H1 (cell line): Measurements from ENCODE around the gene ETV7. TPM values are rescaled to one million over a fixed set of nuclear protein-coding genes. Genes with fewer than 3 reads are reported as not detected.

ENCODE experiments used
- CTCF ChIA-PET: fragments of 300-600 bp; sonication (Branson Sonifier 250); formaldehyde crosslinking; loops from one replicate; lab custom pipeline; 2021; ENCODE audit not compliant: partially characterized antibody; lab: Charles Lee
- POLR2A ChIA-PET: fragments of 300-600 bp; sonication (Branson Sonifier 250); formaldehyde crosslinking; loops from one replicate; lab custom pipeline; 2021; ENCODE audit warnings: inconsistent platforms; ENCODE audit not compliant: partially characterized antibody; lab: Charles Lee
- DNase-seq, 2 experiments: peaks; one replicate each; pipeline versions ENCODE4 v3.0.0 to v3.0.0-alpha.2; 2010 to 2022; ENCODE audit warnings: low spot score in 2 of 2, low read depth in 1 of 2, mixed read lengths in 1 of 2
- FAIRE-seq: peaks from 2 replicates; lab custom pipeline; 2011; peaks lifted over from hg19 to GRCh38; lab: Jason Lieb, UNC
- H2AFZ ChIP-seq: 2 replicates; pipeline ENCODE4 v1.8.1; 2012; ENCODE audit warnings: low read length, inconsistent platforms
- H2AK5ac ChIP-seq: 2 replicates; pipeline ENCODE4 v1.6.1; 2013; ENCODE audit warnings: low read depth, low read length
- H2BK120ac ChIP-seq: replicated peaks from 2 replicates; pipeline ENCODE3; 2013; ENCODE audit warnings: low read depth, low read length, inconsistent platforms
- H2BK12ac ChIP-seq: 2 replicates; pipeline ENCODE4 v1.6.1; 2013; ENCODE audit warnings: low read depth, low read length
- H2BK15ac ChIP-seq: 2 replicates; pipeline ENCODE4 v1.6.1; 2013; ENCODE audit warnings: low read length
- H2BK20ac ChIP-seq: 2 replicates; pipeline ENCODE4 v1.6.1; 2013; ENCODE audit warnings: low read length
- H2BK5ac ChIP-seq: 2 replicates; pipeline ENCODE4 v1.6.1; 2013; ENCODE audit warnings: low read depth, low read length
- H3K14ac ChIP-seq: 2 replicates; pipeline ENCODE4 v1.6.1; 2013; ENCODE audit warnings: inconsistent platforms; ENCODE audit not compliant: insufficient read length
- H3K18ac ChIP-seq: 2 replicates; pipeline ENCODE4 v1.6.1; 2013; ENCODE audit warnings: low read length; ENCODE audit errors: extremely low read depth
- H3K23ac ChIP-seq: 2 replicates; pipeline ENCODE4 v1.6.1; 2013; ENCODE audit warnings: inconsistent platforms; ENCODE audit not compliant: insufficient read length
- H3K23me2 ChIP-seq: 2 replicates; pipeline ENCODE4 v1.6.1; 2013; ENCODE audit warnings: low read depth, low read length
- H3K27ac ChIP-seq: 2 replicates; pipeline ENCODE4 v1.6.1; 2011; ENCODE audit warnings: low read depth, low read length, inconsistent platforms
- H3K27me3 ChIP-seq, 4 experiments: replicated peaks in 1 of 4; 1 replicate in 1 of 4; 2 replicates in 3 of 4; pipeline versions ENCODE4 v1.6.1 to v1.8.1; 2011 to 2013; ENCODE audit warnings: low read length in 3 of 4, mild to moderate bottlenecking in 3 of 4, inconsistent platforms in 2 of 4, mixed read lengths in 2 of 4, moderate library complexity in 1 of 4; ENCODE audit not compliant: control insufficient read depth in 3 of 4, insufficient read depth in 3 of 4; ENCODE audit errors: extremely low read depth in 1 of 4
- H3K36me3 ChIP-seq, 4 experiments: 2 replicates each; pipeline versions ENCODE4 v1.6.1 to v1.8.1; 2011 to 2013; ENCODE audit warnings: mild to moderate bottlenecking in 4 of 4, low read length in 3 of 4, moderate library complexity in 2 of 4, control low read depth in 1 of 4, inconsistent platforms in 1 of 4; ENCODE audit not compliant: insufficient read depth in 4 of 4, control insufficient read depth in 2 of 4
- H3K4ac ChIP-seq: replicated peaks from 2 replicates; pipeline ENCODE3; 2013; ENCODE audit warnings: low read length, low read depth, mixed read lengths, inconsistent platforms; ENCODE audit not compliant: insufficient read length
- H3K4me1 ChIP-seq, 4 experiments: replicated peaks in 1 of 4; 1 replicate in 1 of 4; 2 replicates in 3 of 4; pipeline versions ENCODE4 v1.6.1 to v1.8.1; 2011 to 2013; ENCODE audit warnings: low read length in 3 of 4, inconsistent platforms in 2 of 4, mixed read lengths in 1 of 4; ENCODE audit not compliant: insufficient read depth in 4 of 4, control insufficient read depth in 3 of 4
- H3K4me2 ChIP-seq, 2 experiments: 2 replicates each; pipeline versions ENCODE4 v1.6.1 to v1.8.1; 2011 to 2013; ENCODE audit warnings: low read depth in 2 of 2, low read length in 2 of 2, control low read depth in 1 of 2, inconsistent platforms in 1 of 2, mild to moderate bottlenecking in 1 of 2; ENCODE audit not compliant: insufficient read depth in 1 of 2
- H3K4me3 ChIP-seq, 4 experiments: fragments of 200-600, 300-600 bp in 1 of 4; sonication (generic), shearing (Covaris generic), sonication (Bioruptor Twin) in 1 of 4; 2 replicates each; pipeline versions ENCODE4 v1.5.1 to v1.8.1; 2011 to 2016; ENCODE audit warnings: low read length in 4 of 4, low read depth in 3 of 4, control low read depth in 2 of 4, inconsistent platforms in 2 of 4, mild to moderate bottlenecking in 2 of 4, mixed read lengths in 1 of 4, moderate library complexity in 1 of 4; ENCODE audit not compliant: insufficient read depth in 2 of 4; ENCODE audit errors: extremely low read depth in 1 of 4
- H3K56ac ChIP-seq: replicated peaks from 2 replicates; pipeline ENCODE3; 2013; ENCODE audit warnings: low read depth, mild to moderate bottlenecking, mixed read lengths, low read length, inconsistent platforms; ENCODE audit not compliant: insufficient read length
- H3K79me1 ChIP-seq: 2 replicates; pipeline ENCODE4 v1.6.1; 2013; ENCODE audit warnings: low read depth, low read length, control low read depth
- H3K79me2 ChIP-seq, 2 experiments: 2 replicates each; pipeline versions ENCODE4 v1.6.1 to v1.8.1; 2012 to 2013; ENCODE audit warnings: low read length in 2 of 2, mild to moderate bottlenecking in 2 of 2, inconsistent platforms in 1 of 2; ENCODE audit not compliant: insufficient read depth in 2 of 2, control insufficient read depth in 1 of 2
- H3K9ac ChIP-seq, 4 experiments: replicated peaks in 1 of 4; 1 replicate in 1 of 4; 2 replicates in 3 of 4; pipeline versions ENCODE4 v1.6.1 to v1.8.1; 2011 to 2013; ENCODE audit warnings: low read depth in 3 of 4, low read length in 3 of 4, control low read depth in 2 of 4, mild to moderate bottlenecking in 2 of 4, moderate library complexity in 2 of 4, inconsistent platforms in 1 of 4; ENCODE audit errors: extremely low read depth in 1 of 4
- H3K9me3 ChIP-seq, 2 experiments: 2 replicates each; pipeline versions ENCODE4 v1.6.1 to v1.8.1; 2012 to 2013; ENCODE audit warnings: mild to moderate bottlenecking in 2 of 2, moderate library complexity in 2 of 2, control low read depth in 1 of 2, inconsistent platforms in 1 of 2, low read depth in 1 of 2, low read length in 1 of 2, mixed read lengths in 1 of 2; ENCODE audit not compliant: insufficient read depth in 2 of 2
- H4K20me1 ChIP-seq, 2 experiments: replicated peaks in 1 of 2; 2 replicates each; pipeline versions ENCODE3 to v1.8.1; 2011 to 2013; ENCODE audit warnings: inconsistent platforms in 2 of 2, low read length in 2 of 2, mild to moderate bottlenecking in 1 of 2; ENCODE audit not compliant: insufficient read depth in 2 of 2, control insufficient read depth in 1 of 2
- H4K5ac ChIP-seq: 2 replicates; pipeline ENCODE4 v1.6.1; 2013; ENCODE audit warnings: low read length, low read depth, mixed read lengths, inconsistent platforms; ENCODE audit not compliant: insufficient read length
- H4K8ac ChIP-seq: 2 replicates; pipeline ENCODE4 v1.8.0; 2013; ENCODE audit warnings: mild to moderate bottlenecking, moderate library complexity, low read length, inconsistent platforms; ENCODE audit not compliant: insufficient read depth; ENCODE audit errors: extremely low read depth
- H4K91ac ChIP-seq: replicated peaks from 2 replicates; pipeline ENCODE3; 2013; ENCODE audit warnings: low read length, mixed read lengths, inconsistent platforms; ENCODE audit not compliant: insufficient read length
- CHD2 ChIP-seq: IDR thresholded peaks from 2 replicates; pipeline ENCODE4 v1.6.1; 2012; ENCODE audit warnings: low read length, improper control_type of control experiment
- GTF2F1 ChIP-seq: IDR thresholded peaks from 2 replicates; pipeline ENCODE4 v1.6.1; 2012; ENCODE audit warnings: low read depth, low read length, improper control_type of control experiment, borderline replicate concordance
- HDAC6 ChIP-seq: IDR thresholded peaks from one replicate; pipeline ENCODE4 v1.7.1; 2012; ENCODE audit warnings: low read depth, mild to moderate bottlenecking, inconsistent platforms, low read length, moderate library complexity
- JUND ChIP-seq: IDR thresholded peaks from 2 replicates; pipeline ENCODE4 v1.6.1; 2011; ENCODE audit warnings: mild to moderate bottlenecking, improper control_type of control experiment, low read length
- MAFK ChIP-seq: IDR thresholded peaks from 2 replicates; pipeline ENCODE4 v1.6.1; 2012; ENCODE audit warnings: low read depth, mild to moderate bottlenecking, improper control_type of control experiment, low read length
- POLR2A ChIP-seq, 2 experiments: IDR thresholded peaks; 1 replicate in 1 of 2; 2 replicates in 1 of 2; pipeline ENCODE4 v1.6.1; 2011; ENCODE audit warnings: low read depth in 2 of 2, low read length in 2 of 2, mild to moderate bottlenecking in 2 of 2; ENCODE audit errors: control extremely low read depth in 1 of 2
- RFX5 ChIP-seq: IDR thresholded peaks from 2 replicates; pipeline ENCODE4 v1.6.1; 2011; ENCODE audit warnings: low read depth, low read length, improper control_type of control experiment, borderline replicate concordance
- RNF2 ChIP-seq: fragments of 200-900, 300-1000 bp; sonication (generic); IDR thresholded peaks from 2 replicates; pipeline ENCODE4 v1.7.1; 2016; ENCODE audit warnings: borderline replicate concordance, low read depth, mild to moderate bottlenecking, antibody characterized with exemption, low read length; ENCODE audit not compliant: poor library complexity, severe bottlenecking; ENCODE audit errors: missing control alignments
- SIN3A ChIP-seq, 2 experiments: IDR thresholded peaks in 1 of 2; conservative IDR thresholded peaks in 1 of 2; 2 replicates each; pipeline ENCODE4 v1.6.1; 2011 to 2012; ENCODE audit warnings: low read length in 2 of 2, improper control_type of control experiment in 1 of 2, low read depth in 1 of 2, mild to moderate bottlenecking in 1 of 2
- SP2 ChIP-seq: IDR thresholded peaks from 2 replicates; pipeline ENCODE4 v1.6.1; 2012; ENCODE audit warnings: mild to moderate bottlenecking, low read length, inconsistent platforms
- ZNF274 ChIP-seq: IDR thresholded peaks from 2 replicates; pipeline ENCODE4 v1.7.0; 2012; ENCODE audit warnings: low read length, borderline replicate concordance; ENCODE audit errors: extremely low read depth
- WGBS, 2 experiments: shearing (Covaris generic) in 1 of 2; methylation state at CpG; one replicate each; pipeline versions ENCODE4 v1.1.6 to v1.1.7; 2013 to 2015; ENCODE audit warnings: low lambda C conversion rate in 2 of 2, mixed read lengths in 2 of 2, inconsistent platforms in 1 of 2, low coverage in 1 of 2, missing lambda C conversion rate in 1 of 2; ENCODE audit not compliant: insufficient replicate concordance in 2 of 2, insufficient coverage in 1 of 2, insufficient read length in 1 of 2; ENCODE audit errors: extremely low coverage in 1 of 2, missing lambda C conversion rate in 1 of 2; 5-methylcytosine and 5-hydroxymethylcytosine counted together
- polyA plus RNA-seq, 7 experiments: library from polyadenylated mRNA; depleted of rRNA in 3 of 7; stranded (reverse) in 5 of 7; unstranded in 2 of 7; fragments of >200 nt in 5 of 7; fragments of 200-250 nt in 2 of 7; gene quantifications; 1 replicate in 5 of 7; 2 replicates in 1 of 7; 4 replicates in 1 of 7; pipeline versions ENCODE4 v1.2.1 to v1.2.3, GENCODE V29; 2011 to 2013; ENCODE audit warnings: missing spikeins in 2 of 7, mixed read lengths in 2 of 7
- total RNA-seq: library from RNA; stranded (reverse); fragmentation: NEBNext Ultra II Directional; extraction: Animal tissue kit (Norgen Biotek cat#: 25700); gene quantifications from 2 replicates; pipeline ENCODE4 v1.2.1, GENCODE V29; 2021
- TF ChIP-seq, protein P1 (sequence below): IDR thresholded peaks from 2 replicates; pipeline ENCODE4 v1.6.1; 2012; ENCODE audit warnings: inconsistent platforms
- TF ChIP-seq, protein P2 (sequence below): IDR thresholded peaks from 2 replicates; pipeline ENCODE4 v1.6.1; 2012; ENCODE audit warnings: inconsistent platforms

ETV7 gene
- total and polyA plus RNA-seq, 2 of the 8 experiments (the other 6 are each of a cell fraction or from before 2014, with no cell fraction given), result 0.54 to 2.4 TPM

GRCh38 chr6:36367743-36368142, 19.7 kb downstream of the ETV7 start:
- H4K91ac ChIP-seq, result no peak overlapping the region
- no peak overlapping the region for H4K8ac ChIP-seq
- CTCF ChIA-PET, result interaction anchor here (0.9 to 3.6 kb wide), 5 partner anchors 9 to 76 kb away, joined by 3 to 23 read pairs (median 4); no protein-coding TSS in a partner anchor

More at GRCh38 chr6:36367743-36368142, 19.7 kb downstream of the ETV7 start:
- H3K4me3 ChIP-seq, result no peak overlapping the region
- no peak overlapping the region for H2AK5ac ChIP-seq
- no peak overlapping the region for H3K4me2 ChIP-seq
- H2BK12ac ChIP-seq, result no peak overlapping the region
- H3K36me3 ChIP-seq, result no peaks in the 10 kb centered on the region
- no peaks in the 10 kb centered on the region for H3K79me1 ChIP-seq
- H3K23me2 ChIP-seq, result no peaks in the 10 kb centered on the region; the same call in 1 of the 2 replicates
- H3K4ac ChIP-seq, result no peak overlapping the region
- no peak overlapping the region for H3K56ac ChIP-seq
- no peak for FAIRE-seq
- no peaks in the 10 kb centered on the region for H3K9me3 ChIP-seq
- no peak overlapping the region for H2BK20ac ChIP-seq
- no peak overlapping the region for H3K18ac ChIP-seq
- H3K79me2 ChIP-seq, result no peaks in the 10 kb centered on the region
- POLR2A ChIA-PET, result interaction anchor here (1.2 kb wide), 1 partner anchor 22 kb away, joined by 3 read pairs; no protein-coding TSS in a partner anchor
- H3K9ac ChIP-seq, result no peak overlapping the region; a peak in 1 of 7 replicates
- H4K5ac ChIP-seq, result no peak overlapping the region
- H3K27me3 ChIP-seq, result no peaks in the 10 kb centered on the region
- TF ChIP-seq POLR2A (IDR thresholded peaks at IDR 0.05; ENCODE audit: control extremely low read depth in 1 of 2, low read depth in 2 of 2, low read length in 2 of 2) (no peak), SIN3A (conservative IDR thresholded peaks at IDR 0.05 in 1 of 2, IDR thresholded peaks at IDR 0.05 in 1 of 2; ENCODE audit: low read depth in 1 of 2, low read length in 2 of 2) (no peak), SP2 (no peak), MAFK (no peak), HDAC6 (no peak), JUND (no peak), ZNF274 (no peak), RFX5 (no peak), CHD2 (no peak), RNF2 (no peak), GTF2F1 (no peak)
- TF ChIP-seq, protein P1, sequence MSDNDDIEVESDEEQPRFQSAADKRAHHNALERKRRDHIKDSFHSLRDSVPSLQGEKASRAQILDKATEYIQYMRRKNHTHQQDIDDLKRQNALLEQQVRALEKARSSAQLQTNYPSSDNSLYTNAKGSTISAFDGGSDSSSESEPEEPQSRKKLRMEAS, result no peak
- TF ChIP-seq, protein P2, sequence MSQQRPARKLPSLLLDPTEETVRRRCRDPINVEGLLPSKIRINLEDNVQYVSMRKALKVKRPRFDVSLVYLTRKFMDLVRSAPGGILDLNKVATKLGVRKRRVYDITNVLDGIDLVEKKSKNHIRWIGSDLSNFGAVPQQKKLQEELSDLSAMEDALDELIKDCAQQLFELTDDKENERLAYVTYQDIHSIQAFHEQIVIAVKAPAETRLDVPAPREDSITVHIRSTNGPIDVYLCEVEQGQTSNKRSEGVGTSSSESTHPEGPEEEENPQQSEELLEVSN, result no peak
- TF ChIP-seq, all 59 proteins: peak for 0
- Histone ChIP-seq H2BK5ac (no peak overlapping the region), H4K20me1 (no peaks in the 10 kb centered on the region), H3K14ac (no peak overlapping the region), H2BK120ac (no peak overlapping the region), H3K27ac (no peak overlapping the region), H2BK15ac (no peak overlapping the region), H3K23ac (no peak overlapping the region), H2AFZ (no peak overlapping the region), H3K4me1 (peaks cover 0 to 3% (median 0%) of the 10 kb centered on the region in 4 experiments; a peak in 1 of 7 replicates)
- 86% methylated on average over 3 of the region's 3 CpGs; no CpG with 5 or more reads in 1 of the 2 experiments for WGBS, 2 experiments
- no peak for DNase-seq
